ENCODE results near the gene SUMF1. TPM values are rescaled to one million over a fixed set of nuclear protein-coding genes. Genes with fewer than 3 reads are reported as not detected.
"Not testable (repeated sequence)": the region's sequence is repeated elsewhere in the genome, so short reads cannot be mapped to it uniquely, and the experiment has no call there.

Gene SUMF1
- total RNA-seq, 1 donor from 2014 or later = 35.4 TPM

GRCh38 chr3:4334548-4334947 lies 132.5 kb downstream of the SUMF1 start:
- Histone ChIP-seq H3K27me3 (ENCODE audit: low read depth) (no peaks in the 10 kb centered on the region), H3K9me3 (no peaks in the 10 kb centered on the region), H3K4me3 (no peak overlapping the region), H3K27ac (no peak overlapping the region), H3K36me3 (no peaks in the 10 kb centered on the region), H3K4me1 (no peaks in the 10 kb centered on the region)
- no peak for ATAC-seq
- DNase-seq = no peak
- intact Hi-C loops (cut with DNase I) = no loop called here
- no peak for TF ChIP-seq CTCF (IDR thresholded peaks at IDR 0.05)

- no peaks in the 10 kb centered on the region for H3K9me3 ChIP-seq
- no peak overlapping the region for H3K4me3 ChIP-seq
- intact Hi-C loops (cut with DNase I) = no loop called here
- H3K4me1 ChIP-seq = no peaks in the 10 kb centered on the region
- no peaks in the 10 kb centered on the region for H3K27me3 ChIP-seq (ENCODE audit: low read depth)
- H3K27ac ChIP-seq = no peak overlapping the region
- ATAC-seq = no peak
- H3K36me3 ChIP-seq = no peaks in the 10 kb centered on the region
- no peak for DNase-seq
- TF ChIP-seq CTCF (IDR thresholded peaks at IDR 0.05) = no peak
These were observed 134.1 kb downstream of the SUMF1 start for GRCh38 chr3:4332991-4333390.

- TF ChIP-seq CTCF (IDR thresholded peaks at IDR 0.05) = no peak
- DNase-seq (no peak), ATAC-seq (no peak)
- H3K36me3 ChIP-seq = no peaks in the 10 kb centered on the region
- no peaks in the 10 kb centered on the region for H3K4me1 ChIP-seq
- intact Hi-C loops (cut with DNase I) = no loop called here
- H3K27me3 ChIP-seq (ENCODE audit: low read depth) = no peaks in the 10 kb centered on the region
- no peak overlapping the region for H3K4me3 ChIP-seq
- no peak overlapping the region for H3K27ac ChIP-seq
- H3K9me3 ChIP-seq = no peaks in the 10 kb centered on the region
These were observed 134.5 kb downstream of the SUMF1 start for GRCh38 chr3:4332574-4332973.

- Histone ChIP-seq H3K27ac (no peak overlapping the region), H3K36me3 (no peaks in the 10 kb centered on the region), H3K4me1 (no peaks in the 10 kb centered on the region), H3K4me3 (no peak overlapping the region), H3K9me3 (no peaks in the 10 kb centered on the region), H3K27me3 (ENCODE audit: low read depth) (no peaks in the 10 kb centered on the region)
- intact Hi-C loops (cut with DNase I) = no loop called here
- no peak for TF ChIP-seq CTCF (IDR thresholded peaks at IDR 0.05)
- DNase-seq = no peak
- no peak for ATAC-seq
These were observed 135.0 kb downstream of the SUMF1 start for GRCh38 chr3:4332111-4332510.

GRCh38 chr3:4329806-4330205 lies 137.3 kb downstream of the SUMF1 start:
- H3K27ac ChIP-seq; intact Hi-C loops (cut with DNase I); DNase-seq; H3K36me3 ChIP-seq; H3K27me3 ChIP-seq (ENCODE audit: low read depth); ATAC-seq; H3K4me3 ChIP-seq; H3K9me3 ChIP-seq; H3K4me1 ChIP-seq: not testable (repeated sequence)

- Histone ChIP-seq H3K4me3 (no peak overlapping the region), H3K27ac (no peak overlapping the region), H3K4me1 (peaks cover 7% of the 10 kb centered on the region), H3K9me3 (no peaks in the 10 kb centered on the region), H3K27me3 (ENCODE audit: low read depth) (no peaks in the 10 kb centered on the region), H3K36me3 (no peaks in the 10 kb centered on the region)
- intact Hi-C loops (cut with DNase I) = no loop called here
- TF ChIP-seq CTCF (IDR thresholded peaks at IDR 0.05) = no peak
- ATAC-seq (no peak), DNase-seq (no peak)
These were observed 140.2 kb downstream of the SUMF1 start for GRCh38 chr3:4326868-4327267.
